Activated CD8-positive, alpha-beta T cell treated with anti-CD3 and anti-CD28 coated beads, Interleukin-2, amount 10 ng/mL, durations not matched to agents 7 days and 5 days (primary cell): ENCODE measurements around the gene STC2. TPM values are rescaled to one million over a fixed set of nuclear protein-coding genes. Genes with fewer than 3 reads are reported as not detected.

ENCODE experiments used
- ATAC-seq: fragments of 150-1000 bp; cut with Tn5 transposase; one replicate; pipeline ENCODE4 v1.10.0; 2021; ENCODE audit warnings: moderate library complexity
- CTCF ChIA-PET: fragments of 350-600 bp; sonication (Branson Sonifier 250); formaldehyde crosslinking; loops from one replicate; lab custom pipeline; 2021; ENCODE audit warnings: antibody characterized with exemption; lab: Charles Lee
- POLR2A ChIA-PET: fragments of 350-600 bp; sonication (Branson Sonifier 250); formaldehyde crosslinking; loops from one replicate; lab custom pipeline; 2021; ENCODE audit warnings: antibody characterized with exemption; lab: Charles Lee
- DNase-seq: peaks from one replicate; pipeline ENCODE4 v3.0.0-alpha.2; 2020
- H3K27ac Mint-ChIP-seq: one replicate; pipeline ENCODE4 v1.8.0; 2021; ENCODE audit warnings: mild to moderate bottlenecking, mixed read lengths
- H3K27me3 Mint-ChIP-seq: one replicate; pipeline ENCODE4 v1.8.0; 2021; ENCODE audit warnings: low read depth, mixed read lengths
- H3K36me3 Mint-ChIP-seq: one replicate; pipeline ENCODE4 v1.8.0; 2021; ENCODE audit warnings: low read depth, mixed read lengths
- H3K4me1 Mint-ChIP-seq: one replicate; pipeline ENCODE4 v1.8.0; 2021; ENCODE audit warnings: low read depth, mixed read lengths
- H3K4me3 Mint-ChIP-seq: one replicate; pipeline ENCODE4 v1.8.0; 2021; ENCODE audit warnings: mild to moderate bottlenecking, mixed read lengths
- H3K9me3 Mint-ChIP-seq: one replicate; pipeline ENCODE4 v1.8.0; 2022; ENCODE audit warnings: mixed read lengths; ENCODE audit not compliant: insufficient read depth
- total RNA-seq, 2 experiments: library from RNA; stranded (reverse); gene quantifications; one replicate each; pipeline ENCODE4 v1.2.3, GENCODE V29; 2021

STC2 gene
- total RNA-seq, 2 experiments from 2014 or later, result 14.8 to 16.6 TPM

- Mint-ChIP-seq H3K27ac (no peak overlapping the region), H3K36me3 (peaks cover 41% of the 10 kb centered on the region), H3K9me3 (no peaks in the 10 kb centered on the region), H3K4me3 (no peak overlapping the region), H3K27me3 (peaks cover 2% of the 10 kb centered on the region), H3K4me1 (no peaks in the 10 kb centered on the region)
- CTCF ChIA-PET, result interaction anchor here (1.0 to 4.4 kb wide), 2 partner anchors 23 to 378 kb away, joined by 3 to 20 read pairs; no protein-coding TSS in a partner anchor
- ATAC-seq, result no peak
- POLR2A ChIA-PET, result no interaction called here
- no peak for DNase-seq
Observed at GRCh38 chr5:173317091-173317730, 11.0 kb downstream of the STC2 start.

DNA sequence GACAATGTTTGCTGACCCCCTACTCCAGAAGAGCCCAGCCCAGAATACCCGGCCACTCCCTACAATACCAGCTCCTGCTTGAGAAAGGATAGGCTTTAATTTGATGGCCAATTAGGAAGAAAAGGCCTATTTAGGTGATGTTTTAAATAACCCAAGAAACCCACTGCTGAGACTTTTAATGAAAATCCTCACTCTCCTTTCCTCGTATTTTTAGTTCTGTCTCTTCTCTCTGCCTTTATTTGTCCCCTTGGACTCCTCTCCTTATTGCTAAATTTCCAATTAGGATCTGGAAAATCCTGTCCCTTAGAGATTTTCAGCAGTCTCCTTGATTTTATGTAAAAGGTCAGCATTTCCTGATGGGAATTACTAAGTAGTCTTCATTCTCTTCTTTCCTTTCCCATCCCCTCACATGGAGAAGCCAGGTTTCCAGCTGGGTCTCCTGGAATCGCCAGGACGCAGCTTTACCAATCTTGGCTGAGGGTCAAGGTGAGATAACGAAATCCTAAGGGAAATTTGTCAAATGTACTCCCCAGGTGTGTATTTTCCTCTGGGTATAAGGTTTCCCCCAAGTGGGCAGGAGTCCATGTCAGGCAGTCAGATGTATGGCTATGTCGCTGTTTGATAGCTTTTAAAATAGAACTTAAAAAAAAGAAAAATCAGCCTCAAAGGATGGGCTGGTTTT is 11.7 kb downstream of the STC2 start:
- CTCF ChIA-PET, result interaction anchor here (1.0 to 4.4 kb wide), 2 partner anchors 23 to 377 kb away, joined by 3 to 20 read pairs; no protein-coding TSS in a partner anchor
- Mint-ChIP-seq H3K27me3 (peaks cover 4% of the 10 kb centered on the region), H3K27ac (no peak overlapping the region), H3K4me1 (no peaks in the 10 kb centered on the region), H3K9me3 (no peaks in the 10 kb centered on the region), H3K36me3 (peaks cover 38% of the 10 kb centered on the region), H3K4me3 (no peak overlapping the region)
- no peak for DNase-seq
- POLR2A ChIA-PET, result interaction anchor here (0.5 kb wide), 1 partner anchor 1404 kb away, joined by 3 read pairs; no protein-coding TSS in a partner anchor
- no peak for ATAC-seq

GRCh38 chr5:173315495-173316338 is 12.5 kb downstream of the STC2 start:
- CTCF ChIA-PET, result interaction anchor here (1.0 to 4.4 kb wide), 2 partner anchors 22 to 376 kb away, joined by 3 to 20 read pairs; no protein-coding TSS in a partner anchor
- no peak overlapping the region for H3K4me3 Mint-ChIP-seq

GRCh38 chr5:173314166-173314952 is 13.9 kb downstream of the STC2 start:
- CTCF ChIA-PET, result interaction anchor here (1.5 to 4.4 kb wide), 2 partner anchors 20 kb away, joined by 6 to 20 read pairs; no protein-coding TSS in a partner anchor
- POLR2A ChIA-PET, result no interaction called here
- ATAC-seq (no peak), DNase-seq (no peak)
- Mint-ChIP-seq H3K36me3 (peaks cover 23% of the 10 kb centered on the region), H3K4me3 (no peak overlapping the region), H3K27ac (no peak overlapping the region), H3K4me1 (no peaks in the 10 kb centered on the region), H3K27me3 (peaks cover 5% of the 10 kb centered on the region), H3K9me3 (no peaks in the 10 kb centered on the region)

More at GRCh38 chr5:173315495-173316338, 12.5 kb downstream of the STC2 start:
- DNase-seq (no peak), ATAC-seq (no peak)
- Mint-ChIP-seq H3K36me3 (peaks cover 32% of the 10 kb centered on the region), H3K27ac (no peak overlapping the region), H3K4me1 (no peaks in the 10 kb centered on the region), H3K9me3 (no peaks in the 10 kb centered on the region), H3K27me3 (peaks cover 5% of the 10 kb centered on the region)
- POLR2A ChIA-PET, result interaction anchor here (0.5 kb wide), 1 partner anchor 1405 kb away, joined by 3 read pairs; no protein-coding TSS in a partner anchor

DNA sequence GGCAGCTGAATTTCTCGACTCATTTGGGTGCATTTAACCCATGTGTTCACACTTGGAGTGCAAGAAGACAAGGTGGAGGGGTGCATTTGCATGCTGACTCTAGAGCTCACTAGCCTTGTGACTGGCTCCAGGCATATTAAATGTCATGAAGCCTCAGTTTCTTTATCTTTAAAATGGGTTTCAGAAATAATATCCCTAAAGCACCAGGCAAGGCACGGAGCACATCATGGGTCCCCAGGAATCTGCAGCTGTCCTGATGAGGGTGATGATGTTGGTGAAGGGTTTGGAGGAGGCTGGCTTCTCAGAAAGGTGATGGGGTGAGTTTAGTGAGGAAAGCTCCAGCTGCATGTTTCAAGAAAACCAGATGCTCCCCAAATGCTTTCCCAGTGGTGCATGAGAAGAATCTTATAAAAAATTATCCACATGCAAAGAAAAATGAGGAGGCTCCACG is 14.8 kb downstream of the STC2 start:
- POLR2A ChIA-PET, result interaction anchor here (0.7 kb wide), 1 partner anchor 37 kb away, joined by 3 read pairs; no protein-coding TSS in a partner anchor
- H3K27me3 Mint-ChIP-seq, result peaks cover 10% of the 10 kb centered on the region

DNA sequence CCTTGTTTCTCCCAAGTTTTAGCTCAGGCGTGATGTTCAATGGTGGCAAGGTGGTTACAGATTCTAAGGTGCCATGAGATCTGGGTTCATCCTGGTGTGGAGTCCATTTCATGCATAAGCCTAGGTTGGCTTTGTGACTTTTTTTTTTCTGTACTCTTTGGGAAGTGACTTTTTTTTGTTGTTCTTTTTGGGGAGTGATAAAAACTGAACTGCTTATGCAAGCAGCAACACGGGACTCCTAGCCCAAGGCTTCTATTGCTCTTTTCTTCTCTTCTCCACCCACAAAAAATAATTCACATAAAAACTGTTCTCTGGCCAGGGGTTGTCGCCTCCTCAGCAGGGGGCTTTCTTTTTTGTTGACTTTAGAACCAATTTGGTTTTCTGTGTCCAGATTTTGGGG is 15.4 kb downstream of the STC2 start:
- POLR2A ChIA-PET, result interaction anchor here (0.7 kb wide), 1 partner anchor 37 kb away, joined by 3 read pairs; no protein-coding TSS in a partner anchor
- no peaks in the 10 kb centered on the region for H3K4me1 Mint-ChIP-seq
- no peak for ATAC-seq

More for the DNA sequence above, 14.8 kb downstream of the STC2 start:
- DNase-seq (no peak), ATAC-seq (no peak)
- H3K4me1 Mint-ChIP-seq, result no peaks in the 10 kb centered on the region
- H3K4me3 Mint-ChIP-seq, result no peak overlapping the region
- CTCF ChIA-PET, result interaction anchor here (1.5 kb wide), 1 partner anchor 19 kb away, joined by 6 read pairs; no protein-coding TSS in a partner anchor
- H3K36me3 Mint-ChIP-seq, result peaks cover 16% of the 10 kb centered on the region
- peaks cover 3% of the 10 kb centered on the region for H3K9me3 Mint-ChIP-seq
- H3K27ac Mint-ChIP-seq, result no peak overlapping the region

GRCh38 chr5:173311818-173312585 is 16.2 kb downstream of the STC2 start:
- Mint-ChIP-seq H3K9me3 (peaks cover 5% of the 10 kb centered on the region), H3K36me3 (peaks cover 7% of the 10 kb centered on the region), H3K4me3 (no peak overlapping the region), H3K4me1 (no peaks in the 10 kb centered on the region), H3K27me3 (peaks cover 16% of the 10 kb centered on the region), H3K27ac (no peak overlapping the region)
- no peak for DNase-seq
- no peak for ATAC-seq
- ChIA-PET CTCF (interaction anchor here (0.9 to 2.2 kb wide), 2 partner anchors 18 to 20 kb away, joined by 5 to 8 read pairs; no protein-coding TSS in a partner anchor), POLR2A (interaction anchor here (1.0 kb wide), 1 partner anchor 16 kb away, joined by 3 read pairs; the partner anchor contains the start of gene STC2)

More for the DNA sequence above, 15.4 kb downstream of the STC2 start:
- Mint-ChIP-seq H3K9me3 (peaks cover 5% of the 10 kb centered on the region), H3K4me3 (no peak overlapping the region), H3K27ac (no peak overlapping the region), H3K36me3 (peaks cover 13% of the 10 kb centered on the region), H3K27me3 (peaks cover 14% of the 10 kb centered on the region)
- no peak for DNase-seq
- CTCF ChIA-PET, result interaction anchor here (1.5 kb wide), 1 partner anchor 19 kb away, joined by 6 read pairs; no protein-coding TSS in a partner anchor

DNA sequence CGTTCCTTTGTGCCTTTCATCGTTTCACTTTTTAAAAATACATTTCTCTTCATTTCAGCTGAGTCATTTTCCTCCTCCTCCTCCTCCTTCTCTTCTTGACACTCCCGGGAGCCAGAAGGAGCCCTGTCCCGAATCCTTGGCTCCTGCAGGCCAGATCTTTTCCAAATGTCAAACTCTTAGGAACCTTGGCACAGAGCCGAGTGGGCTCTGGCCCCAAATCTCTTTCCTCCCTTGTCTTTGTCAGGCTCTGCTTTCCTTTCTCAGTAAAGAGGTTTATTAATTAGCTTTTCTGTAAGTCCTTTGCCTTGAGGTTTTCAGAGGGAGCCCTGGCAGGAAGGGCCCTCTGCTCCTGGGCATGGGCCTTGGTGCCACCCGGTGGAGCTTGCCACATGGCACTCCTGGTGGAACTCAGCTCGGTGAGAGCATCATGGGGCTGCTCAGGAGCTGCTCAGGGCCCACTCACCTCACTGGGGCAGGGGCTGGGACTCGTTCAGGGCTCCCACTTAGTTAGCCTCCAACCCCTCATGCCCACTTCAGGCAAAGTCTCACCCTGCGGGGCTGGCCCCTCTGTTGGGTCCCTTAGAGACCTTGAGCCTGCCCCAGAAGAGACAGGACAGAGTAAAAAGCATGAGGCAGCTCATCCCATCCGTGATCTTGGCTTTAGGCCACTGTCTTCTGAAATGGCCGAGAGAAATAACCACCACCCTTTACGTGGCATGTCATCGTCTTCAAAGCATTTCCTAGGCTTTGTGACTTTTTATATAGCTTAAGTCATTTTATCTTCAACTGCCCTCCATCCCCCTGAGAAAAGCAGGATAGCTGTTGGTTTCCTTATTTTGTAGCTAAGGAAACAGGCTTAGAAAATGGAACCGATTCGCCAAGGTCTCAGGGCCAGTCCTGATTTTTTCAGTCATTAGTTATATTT is 17.1 kb downstream of the STC2 start:
- Mint-ChIP-seq H3K27ac (no peak overlapping the region), H3K4me3 (no peak overlapping the region), H3K9me3 (peaks cover 5% of the 10 kb centered on the region), H3K4me1 (no peaks in the 10 kb centered on the region), H3K27me3 (peaks cover 23% of the 10 kb centered on the region), H3K36me3 (peaks cover 1% of the 10 kb centered on the region)
- POLR2A ChIA-PET, result interaction anchor here (1.0 kb wide), 1 partner anchor 17 kb away, joined by 3 read pairs; the partner anchor contains the start of gene STC2
- no peak for ATAC-seq
- DNase-seq, result no peak
- CTCF ChIA-PET, result interaction anchor here (0.9 to 2.2 kb wide), 2 partner anchors 17 to 21 kb away, joined by 5 to 8 read pairs; no protein-coding TSS in a partner anchor

DNA sequence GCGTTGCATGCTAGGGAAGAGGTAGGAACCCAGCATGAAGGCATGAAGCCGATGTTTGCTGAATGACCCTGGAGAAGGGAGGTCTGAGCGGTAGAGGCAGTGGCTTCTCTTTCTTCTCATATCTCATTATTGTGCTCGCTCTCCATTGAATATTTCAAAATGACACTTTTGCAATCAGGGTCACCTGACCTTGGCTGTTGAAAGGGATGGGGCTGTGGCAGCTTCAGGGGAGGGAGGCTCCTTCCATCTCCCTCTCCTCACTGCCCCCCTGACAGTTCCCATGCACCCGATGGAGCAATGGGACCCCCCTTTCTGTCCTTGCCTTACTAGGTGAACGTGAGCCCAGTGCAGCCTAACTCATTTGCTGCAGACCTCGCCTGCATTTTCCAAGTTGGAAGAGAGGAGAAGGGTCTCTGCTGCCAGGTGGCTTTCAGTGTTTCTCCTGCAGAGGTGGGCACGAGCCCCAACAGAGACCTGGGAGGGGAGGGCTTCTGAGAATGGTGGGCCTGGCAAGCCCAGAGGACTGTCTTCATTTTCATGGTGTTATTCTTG is 17.9 kb downstream of the STC2 start:
- DNase-seq (no peak), ATAC-seq (no peak)
- POLR2A ChIA-PET, result no interaction called here
- H3K4me3 Mint-ChIP-seq, result no peak overlapping the region
- CTCF ChIA-PET, result interaction anchor here (2.2 kb wide), 1 partner anchor 22 kb away, joined by 8 read pairs; no protein-coding TSS in a partner anchor
- peaks cover 27% of the 10 kb centered on the region for H3K27me3 Mint-ChIP-seq
- H3K9me3 Mint-ChIP-seq, result peaks cover 5% of the 10 kb centered on the region
- H3K36me3 Mint-ChIP-seq, result no peaks in the 10 kb centered on the region
- H3K4me1 Mint-ChIP-seq, result no peaks in the 10 kb centered on the region
- H3K27ac Mint-ChIP-seq, result no peak overlapping the region
